Body of pancreas (tissue), 4 donors: ENCODE data around the gene XRCC4. TPM values are rescaled to one million over a fixed set of nuclear protein-coding genes. Genes with fewer than 3 reads are reported as not detected.
A peak's percentile ranks its signal among the peaks of the same experiment; 100 is the strongest.

Source experiments
- ATAC-seq: fragments of 150-250 bp; one replicate; pipeline ENCODE4 v1.9.1; 2016
- DNase-seq, 4 donors: peaks; one replicate each; pipeline ENCODE4 v3.0.0-alpha.2; 2019
- H3K27ac ChIP-seq, 4 donors: fragments of 200-600 bp; sonication (generic); 1 replicate in 3 of 4; 2 replicates in 1 of 4; pipeline versions ENCODE4 v1.5.1 to v1.6.1; 2016 to 2019; ENCODE audit warnings: mild to moderate bottlenecking in 1 of 4, mixed read lengths in 1 of 4, moderate library complexity in 1 of 4
- H3K27me3 ChIP-seq, 2 donors: fragments of 200-600 bp; sonication (generic); one replicate each; pipeline ENCODE4 v1.6.0; 2016; ENCODE audit warnings: mild to moderate bottlenecking in 1 of 2
- H3K36me3 ChIP-seq, 2 donors: fragments of 200-600 bp; sonication (generic); replicated peaks in 1 of 2; 2 replicates each; pipeline ENCODE4 v1.5.1; 2016; ENCODE audit warnings: low read depth in 2 of 2; ENCODE audit not compliant: insufficient read depth in 1 of 2
- H3K4me1 ChIP-seq: fragments of 200-600 bp; sonication (generic); one replicate; pipeline ENCODE4 v1.6.0; 2016
- H3K4me3 ChIP-seq, 2 donors: fragments of 200-600 bp; sonication (generic); 1 replicate in 1 of 2; 2 replicates in 1 of 2; pipeline ENCODE4 v1.5.1; 2016 to 2019
- H3K9me3 ChIP-seq, 3 donors: fragments of 200-600 bp; sonication (generic); 1 replicate in 2 of 3; 2 replicates in 1 of 3; pipeline ENCODE4 v1.5.1; 2016
- CTCF ChIP-seq, 7 experiments: fragments of 450-650 bp in 4 of 7; fragments of 200-600 bp in 3 of 7; sonication (generic) in 3 of 7; IDR thresholded peaks; one replicate each; pipeline ENCODE4 v1.5.1; 2016 to 2019; ENCODE audit warnings: antibody characterized with exemption in 7 of 7
- POLR2A ChIP-seq, 3 donors: fragments of 450-650 bp; IDR thresholded peaks; one replicate each; pipeline ENCODE4 v1.6.1; 2016; ENCODE audit warnings: antibody characterized with exemption in 3 of 3, mild to moderate bottlenecking in 2 of 3
- WGBS, 2 donors: methylation state at CpG; one replicate each; pipeline ENCODE4 v1.1.5; 2017; 5-methylcytosine and 5-hydroxymethylcytosine counted together
- intact Hi-C: fragments of 100-400 bp; cut with DNase I; formaldehyde crosslinking; loops from one replicate; pipeline ENCODE4 v1.15.1; 2023
- total RNA-seq, 2 donors: library from RNA; depleted of rRNA; stranded (reverse); fragments of >200 nt; gene quantifications; one replicate each; pipeline ENCODE4 v1.1.0, GENCODE V29; 2016

The XRCC4 gene
- total RNA-seq, 2 donors from 2014 or later: 0.99 to 4.4 TPM

GRCh38 chr5:83124593-83124992 lies 47.2 kb downstream of the XRCC4 start:
- H3K36me3 ChIP-seq: no peaks in the 10 kb centered on the region
- ATAC-seq (no peak), DNase-seq (no peak)
- H3K27ac ChIP-seq: no peak overlapping the region
- intact Hi-C loops: no loop called here
- H3K4me3 ChIP-seq: no peak overlapping the region
- TF ChIP-seq CTCF (IDR thresholded peaks at IDR 0.05): no peak
- no peak for TF ChIP-seq POLR2A (IDR thresholded peaks at IDR 0.05)
- H3K27me3 ChIP-seq: no peaks in the 10 kb centered on the region
- WGBS, 2 donors: 74 to 86% methylated on average over 1 of the region's 1 CpG
- H3K4me1 ChIP-seq: peaks cover 10% of the 10 kb centered on the region
- H3K9me3 ChIP-seq: no peaks in the 10 kb centered on the region

GRCh38 chr5:83125560-83125959 lies 48.2 kb downstream of the XRCC4 start:
- peaks cover 10% of the 10 kb centered on the region for H3K4me1 ChIP-seq
- H3K27me3 ChIP-seq: no peaks in the 10 kb centered on the region
- DNase-seq (no peak), ATAC-seq (no peak)
- no peaks in the 10 kb centered on the region for H3K36me3 ChIP-seq
- 89 to 95% methylated on average over 7 of the region's 7 CpGs for WGBS, 2 donors
- no peaks in the 10 kb centered on the region for H3K9me3 ChIP-seq
- no peak overlapping the region for H3K4me3 ChIP-seq
- TF ChIP-seq POLR2A (IDR thresholded peaks at IDR 0.05): no peak
- H3K27ac ChIP-seq: no peak overlapping the region
- intact Hi-C loops: no loop called here

GRCh38 chr5:83126501-83126900 lies 49.2 kb downstream of the XRCC4 start:
- Histone ChIP-seq H3K9me3 (no peaks in the 10 kb centered on the region), H3K4me1 (peaks cover 10% of the 10 kb centered on the region), H3K4me3 (no peak overlapping the region), H3K27me3 (no peaks in the 10 kb centered on the region), H3K27ac (no peak overlapping the region), H3K36me3 (no peaks in the 10 kb centered on the region)
- intact Hi-C loops: no loop called here
- 22 to 30% methylated on average over 2 of the region's 2 CpGs for WGBS, 2 donors
- TF ChIP-seq CTCF (IDR thresholded peaks at IDR 0.05) (no peak), POLR2A (IDR thresholded peaks at IDR 0.05) (no peak)
- DNase-seq (peak in 3 of 4 donors; percentile 19 to 61 (median 40)), ATAC-seq (no peak)

- no peaks in the 10 kb centered on the region for H3K27me3 ChIP-seq
- TF ChIP-seq CTCF (IDR thresholded peaks at IDR 0.05) (no peak), POLR2A (IDR thresholded peaks at IDR 0.05) (no peak)
- intact Hi-C loops: no loop called here
- no peak for ATAC-seq
- WGBS, 2 donors: 94 to 98% methylated on average over 18 of the region's 18 CpGs
- H3K4me3 ChIP-seq: no peak overlapping the region
- no peak for DNase-seq
- H3K4me1 ChIP-seq: no peaks in the 10 kb centered on the region
- no peaks in the 10 kb centered on the region for H3K9me3 ChIP-seq
- H3K36me3 ChIP-seq: no peaks in the 10 kb centered on the region
- H3K27ac ChIP-seq: no peak overlapping the region
Measured at GRCh38 chr5:83133797-83134196, 56.5 kb downstream of the XRCC4 start.

- no peak overlapping the region for H3K4me3 ChIP-seq
- DNase-seq (no peak), ATAC-seq (no peak)
- intact Hi-C loops: no loop called here
- H3K27ac ChIP-seq: no peak overlapping the region
- peaks cover 16% of the 10 kb centered on the region for H3K4me1 ChIP-seq
- H3K9me3 ChIP-seq: no peaks in the 10 kb centered on the region
- 66 to 70% methylated on average over 2 of the region's 2 CpGs for WGBS, 2 donors
- H3K27me3 ChIP-seq: no peaks in the 10 kb centered on the region
- no peak for TF ChIP-seq CTCF (IDR thresholded peaks at IDR 0.05)
- no peak for TF ChIP-seq POLR2A (IDR thresholded peaks at IDR 0.05)
- H3K36me3 ChIP-seq: no peaks in the 10 kb centered on the region
Measured at GRCh38 chr5:83142526-83142925, 65.2 kb downstream of the XRCC4 start.
